ENCODE measurements around the gene MYO1B. TPM values are rescaled to one million over a fixed set of nuclear protein-coding genes. Genes with fewer than 3 reads are reported as not detected.

Gene MYO1B
- total RNA-seq, 6 experiments from 2014 or later = 214 to 254 (median 236) TPM

GRCh38 chr2:191379375-191379774 lies 134.2 kb downstream of the MYO1B start:
- Mint-ChIP-seq H3K27ac (peak overlapping the region; percentile 54), H3K9me3 (no peaks in the 10 kb centered on the region), H3K4me1 (ENCODE audit: low read depth) (peaks cover 95% of the 10 kb centered on the region), H3K4me3 (peak overlapping the region; percentile 25), H3K27me3 (ENCODE audit: insufficient read depth) (peaks cover 11% of the 10 kb centered on the region), H3K36me3 (ENCODE audit: low read depth) (peaks cover 62% of the 10 kb centered on the region)
- no peak for TF ChIP-seq CTCF (IDR thresholded peaks at IDR 0.05)
- no peak for DNase-seq

GRCh38 chr2:191382801-191383200 lies 137.6 kb downstream of the MYO1B start:
- no peak for TF ChIP-seq CTCF (IDR thresholded peaks at IDR 0.05)

GRCh38 chr2:191383486-191383885 lies 138.3 kb downstream of the MYO1B start:
- Mint-ChIP-seq H3K27me3 (ENCODE audit: insufficient read depth) (peaks cover 16% of the 10 kb centered on the region), H3K4me3 (no peak overlapping the region; the same call in 1 of the 2 replicates), H3K4me1 (ENCODE audit: low read depth) (peaks cover 95% of the 10 kb centered on the region), H3K36me3 (ENCODE audit: low read depth) (peaks cover 69% of the 10 kb centered on the region), H3K9me3 (no peaks in the 10 kb centered on the region), H3K27ac (peak overlapping the region; percentile 55; the same call in 1 of the 2 replicates)
- no peak for TF ChIP-seq CTCF (IDR thresholded peaks at IDR 0.05)
- DNase-seq = no peak

More at GRCh38 chr2:191382801-191383200, 137.6 kb downstream of the MYO1B start:
- Mint-ChIP-seq H3K4me3 (peak overlapping the region; percentile 31; the same call in 1 of the 2 replicates), H3K27me3 (ENCODE audit: insufficient read depth) (peaks cover 15% of the 10 kb centered on the region), H3K36me3 (ENCODE audit: low read depth) (peaks cover 72% of the 10 kb centered on the region), H3K27ac (peak overlapping the region; percentile 56), H3K4me1 (ENCODE audit: low read depth) (peaks cover 95% of the 10 kb centered on the region), H3K9me3 (no peaks in the 10 kb centered on the region)
- DNase-seq = peak; percentile 31

GRCh38 chr2:191384829-191385228 lies 139.6 kb downstream of the MYO1B start:
- DNase-seq = no peak
- H3K27ac Mint-ChIP-seq = peak overlapping the region; percentile 79
- peak overlapping the region; percentile 12 for H3K4me3 Mint-ChIP-seq
- peaks cover 73% of the 10 kb centered on the region for H3K36me3 Mint-ChIP-seq (ENCODE audit: low read depth)
- H3K9me3 Mint-ChIP-seq = no peaks in the 10 kb centered on the region
- peaks cover 92% of the 10 kb centered on the region for H3K4me1 Mint-ChIP-seq (ENCODE audit: low read depth)
- TF ChIP-seq CTCF (IDR thresholded peaks at IDR 0.05) = no peak
- peaks cover 13% of the 10 kb centered on the region for H3K27me3 Mint-ChIP-seq (ENCODE audit: insufficient read depth)

GRCh38 chr2:191385416-191386160 lies 140.4 kb downstream of the MYO1B start:
- Mint-ChIP-seq H3K27me3 (ENCODE audit: insufficient read depth) (peaks cover 10% of the 10 kb centered on the region), H3K9me3 (no peaks in the 10 kb centered on the region), H3K27ac (peak overlapping the region; percentile 79), H3K4me3 (peak overlapping the region; percentile 55), H3K4me1 (ENCODE audit: low read depth) (peaks cover 85% of the 10 kb centered on the region), H3K36me3 (ENCODE audit: low read depth) (peaks cover 75% of the 10 kb centered on the region)
- no peak for DNase-seq
- no peak for TF ChIP-seq CTCF (IDR thresholded peaks at IDR 0.05)

Data from HFFc6 (cell line).